GM08714 (cell line): ENCODE measurements around the gene LRRC72.
"Not testable (repeated sequence)": the region's sequence is repeated elsewhere in the genome, so short reads cannot be mapped to it uniquely, and the experiment has no call there.

ENCODE experiments used
- H3K4me3 ChIP-seq: fragments of 200-500 bp; sonication (Bioruptor generic); 2 replicates; pipeline ENCODE4 v1.5.1; 2014; ENCODE audit warnings: mild to moderate bottlenecking, low read length, inconsistent platforms
- ZNF274 ChIP-seq: IDR thresholded peaks from 2 replicates; pipeline ENCODE4 v1.6.1; 2012; ENCODE audit warnings: mild to moderate bottlenecking, low read depth, low read length

The LRRC72 gene

DNA sequence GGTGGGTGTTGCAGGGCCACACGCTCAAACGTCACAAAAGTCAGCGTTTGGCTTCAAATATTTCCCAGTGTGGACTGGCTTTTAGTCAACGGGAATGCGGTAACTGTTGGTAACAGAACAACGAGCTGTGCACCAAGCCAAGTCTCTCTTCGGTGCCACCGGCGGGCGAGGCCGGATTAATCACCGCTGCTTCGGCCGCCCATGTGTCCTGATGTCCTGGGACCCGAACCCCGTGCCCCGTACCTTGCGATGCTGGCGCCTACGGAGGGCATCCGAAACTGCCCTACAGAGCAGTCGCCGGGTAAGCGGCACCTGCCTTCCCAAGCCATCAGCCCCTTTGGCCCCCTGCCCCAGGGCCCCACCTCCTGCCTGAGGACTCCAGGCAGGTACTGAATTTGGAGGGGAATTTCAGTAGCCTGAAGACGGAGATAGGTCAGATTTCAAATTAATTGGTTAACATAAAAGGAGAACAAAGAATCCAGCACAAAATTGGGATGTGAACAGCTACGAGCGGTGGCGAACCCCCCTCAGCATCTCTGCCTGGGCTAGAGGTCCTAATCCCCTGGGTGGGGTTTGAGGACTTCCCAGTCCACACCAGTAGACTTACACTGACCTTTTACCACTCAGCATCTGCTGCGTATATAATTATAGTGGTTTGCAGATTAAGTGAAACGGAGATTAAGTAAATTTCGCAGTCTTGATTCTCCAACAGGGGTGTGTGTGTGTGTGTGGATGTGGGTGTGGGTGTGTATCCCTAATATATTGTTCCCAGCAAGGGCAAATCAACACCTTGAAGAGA, at the start of gene LRRC72:
TSS of gene LRRC72 (plus strand) at position 84 of the 799 bp plus-strand sequence. CDS start at position 212, 128 bp downstream.
- no peak for TF ChIP-seq ZNF274
- H3K4me3 ChIP-seq: no peak within 1 kb of the TSS

DNA sequence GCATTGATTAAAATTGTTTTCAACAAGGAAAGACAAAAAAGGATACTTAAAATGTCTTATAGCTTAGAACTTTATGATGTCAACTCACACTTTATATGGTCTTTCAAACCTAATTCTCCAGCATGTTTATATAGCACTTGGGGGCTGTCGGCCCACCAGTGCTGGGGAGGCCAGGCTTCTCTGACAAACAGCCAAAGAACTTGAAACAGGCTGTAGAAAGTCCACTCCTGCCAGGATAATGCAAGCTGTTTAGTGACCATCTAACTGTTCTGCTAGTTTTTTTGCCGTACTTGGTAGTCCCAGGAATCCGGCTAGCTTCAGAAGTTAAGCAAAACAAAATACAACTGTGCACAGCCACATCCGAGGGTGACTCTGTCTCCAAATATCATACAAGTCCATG, 47.5 kb upstream of the LRRC72 start:
- TF ChIP-seq ZNF274: no peak
- no peak overlapping the region for H3K4me3 ChIP-seq

DNA sequence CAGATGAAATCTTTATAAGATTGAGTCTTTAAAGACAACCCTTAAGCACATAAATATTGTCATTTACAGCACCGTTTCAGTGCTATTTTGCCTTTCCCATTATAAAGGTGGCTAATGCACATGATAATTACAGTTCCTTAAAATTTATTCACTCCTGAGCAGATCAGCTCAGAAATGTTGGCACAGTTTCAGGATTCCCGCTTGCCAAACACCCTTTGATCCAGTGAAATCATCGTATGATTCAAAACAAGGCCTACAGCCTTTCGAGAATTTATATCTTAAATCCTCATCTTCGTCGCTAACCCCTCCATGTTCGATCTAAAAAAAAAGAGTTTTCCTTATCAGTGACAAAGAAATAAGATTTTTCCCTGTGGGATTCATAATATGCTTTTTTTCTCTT, 47.0 kb upstream of the LRRC72 start:
- TF ChIP-seq ZNF274: no peak
- H3K4me3 ChIP-seq: no peak overlapping the region

DNA sequence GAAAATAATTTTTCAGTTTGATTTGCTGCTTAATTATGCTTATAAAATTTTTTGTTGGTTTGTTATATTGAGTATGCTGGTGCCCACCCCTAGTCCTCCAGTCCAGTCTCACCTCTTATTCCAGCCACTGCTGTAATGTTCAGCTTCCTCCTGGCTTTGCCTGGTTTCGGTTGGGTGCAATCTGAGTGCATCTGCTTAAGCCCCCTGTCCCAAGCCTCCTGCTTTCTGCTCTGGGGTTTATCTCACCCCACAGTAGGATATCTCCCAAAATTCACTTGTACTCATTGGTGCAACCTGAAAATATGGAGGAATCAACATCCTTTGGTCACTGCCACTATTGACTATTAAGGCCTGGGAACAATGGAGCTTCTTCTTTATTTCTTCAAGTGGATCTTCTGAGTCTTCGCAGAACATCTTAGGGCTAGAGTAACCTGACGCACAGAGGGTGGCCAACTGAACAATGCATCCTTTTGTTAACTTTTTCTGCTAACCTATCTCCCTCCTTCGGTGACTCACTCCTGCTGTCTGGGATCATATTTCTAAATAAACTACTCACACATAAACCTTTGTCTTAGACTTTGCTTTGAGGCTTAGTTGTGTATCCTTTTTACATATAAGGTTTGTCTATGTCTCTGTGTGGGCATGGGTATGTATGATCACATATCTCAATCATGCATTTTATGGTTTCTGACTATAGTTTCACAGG, 42.0 kb upstream of the LRRC72 start:
- no peak for TF ChIP-seq ZNF274
- no peak overlapping the region for H3K4me3 ChIP-seq

DNA sequence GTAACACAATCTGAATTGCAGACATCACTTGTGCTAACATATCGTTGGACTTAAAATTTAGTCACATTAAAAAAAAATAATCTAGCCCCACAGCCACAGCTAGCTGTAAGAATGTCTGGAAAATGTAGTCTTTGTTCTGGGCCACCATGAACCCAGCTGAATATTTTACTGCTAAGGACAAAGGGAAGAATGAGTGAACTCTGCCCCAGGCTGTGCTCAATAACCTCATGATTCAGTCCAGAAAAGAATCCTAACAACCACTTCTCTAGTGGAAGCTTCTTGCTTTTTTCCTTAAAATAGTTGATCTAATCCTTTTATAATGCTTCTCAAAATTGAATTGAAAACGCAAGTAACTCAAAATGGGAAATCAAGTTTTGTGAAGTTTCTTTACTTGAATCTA, 35.5 kb upstream of the LRRC72 start:
- no peak overlapping the region for H3K4me3 ChIP-seq

DNA sequence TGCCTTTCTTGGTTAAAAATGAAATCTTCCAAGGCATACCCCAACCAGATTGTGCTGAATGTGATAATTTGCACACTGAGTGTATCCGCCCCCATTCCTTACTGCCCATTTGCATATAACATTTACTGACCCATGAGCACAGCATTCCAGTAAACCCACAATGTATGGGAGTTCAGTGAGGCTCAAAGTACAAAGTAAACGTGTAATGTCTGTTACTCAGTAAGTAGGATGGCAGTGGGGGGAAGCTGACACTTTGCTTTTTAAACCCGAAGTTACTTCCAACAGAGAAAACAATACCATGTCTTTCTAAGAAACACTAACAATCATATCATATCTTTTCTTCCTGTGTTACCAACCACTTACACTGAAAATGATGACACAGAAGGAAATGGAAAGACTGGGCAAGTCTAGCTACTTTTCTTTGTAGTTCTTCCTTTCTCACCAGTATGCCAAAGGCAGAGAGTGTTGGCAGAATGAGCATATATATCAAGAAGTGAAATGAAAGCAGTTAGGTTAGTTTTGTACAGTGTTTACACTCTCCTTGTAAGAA, 34.0 kb upstream of the LRRC72 start:
- H3K4me3 ChIP-seq: no peak overlapping the region
- no peak for TF ChIP-seq ZNF274

More for the DNA sequence above, 35.5 kb upstream of the LRRC72 start:
- TF ChIP-seq ZNF274: no peak

DNA sequence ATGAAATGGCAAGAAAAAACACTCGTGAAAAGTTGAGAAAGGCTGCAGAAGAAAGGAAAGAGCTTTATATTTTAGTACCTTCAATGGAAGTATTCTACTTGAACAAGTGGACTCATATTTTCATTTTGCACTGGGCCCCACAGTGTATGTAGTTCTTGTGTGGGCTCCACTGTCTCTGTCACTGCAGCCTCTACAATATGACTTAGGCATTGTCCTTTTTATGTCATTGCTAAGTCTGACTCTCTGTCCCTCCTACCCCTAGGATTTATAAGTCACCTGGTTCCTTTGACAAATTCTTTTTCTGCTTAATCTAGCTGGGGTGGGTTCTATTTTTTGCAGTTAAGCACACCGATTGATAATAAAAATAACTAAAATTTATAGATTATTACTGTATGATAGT, 33.4 kb upstream of the LRRC72 start:
- H3K4me3 ChIP-seq: no peak overlapping the region
- TF ChIP-seq ZNF274: no peak

DNA sequence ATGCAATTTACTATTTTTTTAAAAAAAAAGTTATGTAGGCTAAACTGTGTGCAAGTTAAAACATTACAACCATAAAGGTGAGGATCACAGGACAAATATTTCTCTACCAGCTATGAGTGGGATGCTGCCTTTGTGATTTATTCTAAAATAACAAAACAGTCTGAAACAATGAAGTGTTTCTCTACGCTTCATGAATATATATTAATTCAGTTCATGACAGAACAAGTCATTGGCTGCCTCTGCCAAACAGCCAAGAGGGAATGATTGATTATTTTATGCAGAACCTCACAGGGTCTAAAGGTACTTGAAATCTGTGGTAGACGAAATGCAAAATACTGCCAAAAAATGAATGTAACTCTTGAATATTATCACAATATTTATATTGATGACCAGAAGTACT, 32.1 kb upstream of the LRRC72 start:
- no peak for TF ChIP-seq ZNF274
- no peak overlapping the region for H3K4me3 ChIP-seq

DNA sequence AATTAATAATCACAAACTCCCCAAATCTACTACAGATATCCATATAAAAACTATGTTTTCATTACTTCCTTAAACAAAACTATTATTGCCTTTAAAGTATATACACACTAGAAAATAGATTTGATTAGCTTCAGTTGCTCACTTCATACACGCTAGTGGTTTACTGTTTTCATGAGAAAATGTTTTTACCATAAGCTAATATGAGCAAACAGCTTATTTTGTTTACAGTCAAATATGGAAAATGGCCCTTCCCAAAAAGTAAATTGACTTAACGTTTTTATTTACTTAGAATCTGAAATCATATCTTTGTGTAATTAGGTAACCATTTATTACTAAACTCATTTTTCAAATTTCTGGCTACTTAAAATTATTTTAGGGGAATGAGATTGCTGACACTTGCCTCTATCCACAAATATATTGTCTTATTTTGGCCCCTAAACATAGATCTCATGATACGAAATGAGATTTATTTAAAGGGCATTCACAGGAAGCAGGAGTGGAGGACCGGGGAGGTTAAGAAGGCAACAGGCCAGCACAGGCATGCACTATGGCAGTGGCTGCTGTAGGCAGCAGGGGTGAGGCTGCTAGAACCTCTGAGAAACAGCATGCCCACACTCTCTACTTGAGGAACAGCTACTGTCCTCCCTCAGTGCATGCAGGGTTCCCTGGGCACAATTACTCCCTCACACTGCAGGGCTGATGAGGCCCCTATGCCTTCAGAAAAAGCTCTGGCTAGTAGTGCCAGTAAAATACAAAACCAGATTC, 31.5 kb upstream of the LRRC72 start:
- no peak overlapping the region for H3K4me3 ChIP-seq
- TF ChIP-seq ZNF274: no peak

DNA sequence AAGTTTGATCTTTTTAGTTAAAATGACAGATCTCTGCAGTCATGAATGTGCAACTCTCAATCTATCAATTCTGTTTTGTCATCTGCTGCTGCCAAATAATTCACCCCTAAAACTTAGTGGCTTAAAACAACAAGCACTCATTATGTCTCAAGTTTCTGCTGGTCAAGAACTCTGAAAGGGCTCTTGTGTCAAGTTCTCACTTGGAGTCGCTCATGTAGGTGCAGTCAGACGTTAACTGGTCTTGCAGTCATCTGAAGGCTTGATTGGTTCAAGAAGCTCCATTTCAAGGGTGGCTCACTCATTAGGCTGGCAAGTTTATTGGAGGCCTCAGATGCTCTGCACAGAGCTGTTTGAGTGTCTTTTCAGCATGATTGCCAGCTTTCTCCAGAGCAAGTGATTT, 28.5 kb upstream of the LRRC72 start:
- no peak overlapping the region for H3K4me3 ChIP-seq
- no peak for TF ChIP-seq ZNF274

DNA sequence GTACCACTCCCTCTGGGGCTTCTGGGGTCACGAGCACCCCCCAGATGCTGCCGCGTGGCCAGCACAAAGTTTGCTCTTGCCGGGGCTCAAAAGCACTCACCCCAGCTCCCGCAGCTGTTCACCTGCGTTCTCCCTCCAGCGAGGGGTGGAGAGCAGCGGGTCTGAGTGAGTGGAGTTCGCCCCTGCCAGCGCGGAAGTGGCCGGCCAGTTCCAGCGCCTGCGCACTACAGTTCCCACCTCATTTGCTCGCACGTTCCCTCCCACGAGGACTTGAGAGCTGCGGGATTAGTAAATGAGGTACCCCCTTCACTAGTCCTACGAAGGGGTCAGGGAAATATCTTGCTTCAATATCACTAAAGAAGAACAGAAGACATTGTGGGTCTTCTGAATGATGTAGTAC, 24.3 kb upstream of the LRRC72 start:
- no peak for TF ChIP-seq ZNF274
- no peak overlapping the region for H3K4me3 ChIP-seq

DNA sequence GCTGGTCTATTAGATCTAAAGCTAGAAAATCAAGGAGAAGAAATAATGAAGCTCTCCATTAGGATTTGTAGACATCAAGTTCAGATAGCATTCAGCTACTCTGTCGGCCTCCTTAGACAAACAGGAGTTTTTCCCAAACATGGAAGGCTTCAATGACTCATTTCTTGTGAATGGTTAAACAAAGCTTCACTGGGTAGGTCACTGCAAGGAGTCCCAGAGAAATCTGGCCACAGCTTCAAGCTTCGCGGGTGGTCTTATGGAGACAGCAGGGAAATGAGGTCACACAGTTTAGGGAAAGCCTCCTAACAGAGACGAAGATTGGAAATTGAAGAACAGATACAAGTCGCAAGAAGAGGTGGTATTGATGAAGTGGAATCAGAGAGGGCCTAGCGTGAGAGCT, 22.6 kb upstream of the LRRC72 start:
- TF ChIP-seq ZNF274: no peak

DNA sequence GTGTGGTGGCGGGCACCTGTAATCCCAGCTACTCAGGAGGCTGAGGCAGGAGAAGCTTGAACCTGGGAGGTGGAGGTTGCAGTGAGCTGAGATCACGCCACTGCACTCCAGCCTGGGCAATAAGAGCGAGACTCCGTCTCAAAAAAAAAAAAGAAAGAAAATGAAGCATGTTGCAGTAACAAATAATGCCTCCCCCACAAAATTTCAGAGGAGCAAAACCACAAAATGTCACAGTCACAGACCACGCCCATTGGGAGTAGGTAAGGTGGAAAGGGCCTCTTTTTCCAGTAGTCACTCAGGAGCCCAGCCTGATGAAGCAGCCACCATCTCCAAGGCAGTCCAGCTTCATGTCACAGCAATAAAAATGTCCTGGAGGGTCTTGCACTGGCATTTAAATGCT, 20.2 kb upstream of the LRRC72 start:
- not testable (repeated sequence) for H3K4me3 ChIP-seq

More for the DNA sequence above, 22.6 kb upstream of the LRRC72 start:
- no peak overlapping the region for H3K4me3 ChIP-seq

DNA sequence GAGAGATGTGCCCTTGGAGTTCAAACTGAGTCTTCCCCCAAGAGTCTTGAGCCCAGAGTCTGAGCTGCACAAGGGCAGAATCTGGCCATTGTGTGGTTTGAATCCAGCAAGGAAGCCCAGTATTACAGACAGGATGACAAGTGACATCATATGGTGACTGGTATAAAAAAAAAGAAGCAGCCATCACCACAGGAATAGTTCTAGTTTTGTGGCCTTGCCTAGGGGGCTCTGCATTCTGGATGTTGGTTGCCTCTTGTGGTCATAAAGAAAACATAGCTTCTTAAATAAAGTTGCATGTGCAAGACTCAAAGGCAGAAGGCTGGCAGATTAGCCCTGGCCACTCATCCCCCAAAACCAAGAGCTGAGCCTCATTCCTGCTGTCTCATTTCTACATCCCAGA, 16.8 kb upstream of the LRRC72 start:
- no peak overlapping the region for H3K4me3 ChIP-seq
- no peak for TF ChIP-seq ZNF274

DNA sequence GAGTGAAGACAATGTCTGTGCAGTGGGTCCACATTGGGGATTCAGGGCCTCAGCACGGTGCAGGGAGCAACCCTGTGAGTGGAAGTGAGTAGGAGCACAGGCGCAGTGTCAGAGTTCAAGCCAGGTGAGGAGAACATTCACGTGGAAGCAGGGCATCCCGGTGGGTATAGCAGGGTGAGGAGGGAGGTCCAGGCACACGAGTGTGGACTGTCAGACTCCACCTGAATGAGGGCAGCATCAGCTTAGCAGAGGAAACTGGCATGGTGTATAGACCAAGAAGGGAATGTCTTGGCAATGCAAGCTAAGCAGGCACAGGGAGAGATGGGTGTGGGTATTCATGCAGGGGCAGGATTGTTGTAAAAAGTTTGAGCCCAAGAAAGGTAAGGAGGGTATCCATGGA, 15.3 kb upstream of the LRRC72 start:
- no peak for TF ChIP-seq ZNF274

More for the DNA sequence above, 15.3 kb upstream of the LRRC72 start:
- H3K4me3 ChIP-seq: no peak overlapping the region
